Endothelial cell of umbilical vein (primary cell): ENCODE results near the gene YARS1. TPM values are rescaled to one million over a fixed set of nuclear protein-coding genes. Genes with fewer than 3 reads are reported as not detected.

Experiments used
- BruUV-seq: library from RNA; stranded (reverse); fragments of 400-500 nt; replicated peaks from 2 replicates; lab custom pipeline; 2021; lab: Mats Ljungman, UMichigan
- CTCF ChIA-PET: fragments of 300-600, 350-600 bp; sonication (Branson Sonifier 250); formaldehyde crosslinking; loops from one replicate; lab custom pipeline; 2021; ENCODE audit warnings: antibody characterized with exemption, inconsistent platforms; lab: Charles Lee
- POLR2A ChIA-PET: fragments of 300-600, 350-600 bp; sonication (Branson Sonifier 250); formaldehyde crosslinking; loops from one replicate; lab custom pipeline; 2021; ENCODE audit warnings: antibody characterized with exemption, inconsistent platforms; lab: Charles Lee
- DNase-seq: peaks from one replicate; pipeline ENCODE4 v3.0.0-alpha.2; 2011; ENCODE audit warnings: low read depth, low spot score
- FAIRE-seq: peaks from 2 replicates; lab custom pipeline; 2011; peaks lifted over from hg19 to GRCh38; lab: Jason Lieb, UNC
- H2AFZ ChIP-seq: 2 replicates; pipeline ENCODE4 v1.6.0; 2012; ENCODE audit warnings: low read depth, low read length, control low read depth, inconsistent platforms
- H3K27ac ChIP-seq: 2 replicates; pipeline ENCODE4 v1.5.1; 2011; ENCODE audit warnings: low read depth, mild to moderate bottlenecking, control low read depth, low read length, moderate library complexity; ENCODE audit not compliant: insufficient read depth
- H3K27me3 ChIP-seq, 2 experiments: 2 replicates each; pipeline versions ENCODE4 v1.6.0 to v1.6.1; 2011; ENCODE audit warnings: low read length in 2 of 2, mixed read lengths in 1 of 2; ENCODE audit not compliant: control insufficient read depth in 2 of 2, insufficient read depth in 2 of 2
- H3K36me3 ChIP-seq, 2 experiments: 2 replicates in 1 of 2; 3 replicates in 1 of 2; pipeline ENCODE4 v1.5.1; 2011; ENCODE audit warnings: low read length in 2 of 2, mild to moderate bottlenecking in 1 of 2, moderate library complexity in 1 of 2; ENCODE audit not compliant: control insufficient read depth in 2 of 2, insufficient read depth in 2 of 2; ENCODE audit errors: extremely low read depth in 1 of 2
- H3K4me1 ChIP-seq: 3 replicates; pipeline ENCODE4 v1.5.1; 2011; ENCODE audit warnings: mild to moderate bottlenecking, low read length; ENCODE audit not compliant: control insufficient read depth, insufficient read depth; ENCODE audit errors: extremely low read depth
- H3K4me2 ChIP-seq: 2 replicates; pipeline ENCODE4 v1.6.1; 2011; ENCODE audit warnings: low read length, control low read depth, mixed read lengths; ENCODE audit not compliant: insufficient read depth
- H3K4me3 ChIP-seq, 3 experiments: fragments of 200-600 bp in 1 of 3; sonication (generic), shearing (Covaris generic) in 1 of 3; replicated peaks in 1 of 3; 2 replicates each; pipeline ENCODE4 v1.5.1; 2011 to 2016; ENCODE audit warnings: control low read depth in 3 of 3, low read length in 3 of 3, mild to moderate bottlenecking in 2 of 3, inconsistent platforms in 1 of 3, low read depth in 1 of 3, moderate library complexity in 1 of 3; ENCODE audit not compliant: insufficient read depth in 1 of 3
- H3K79me2 ChIP-seq: 2 replicates; pipeline ENCODE4 v1.6.0; 2012; ENCODE audit warnings: low read length, inconsistent platforms; ENCODE audit not compliant: control insufficient read depth, insufficient read depth
- H3K9ac ChIP-seq: replicated peaks from 2 replicates; pipeline ENCODE3; 2011; ENCODE audit warnings: low read length, control low read depth; ENCODE audit not compliant: insufficient read depth; ENCODE audit errors: extremely low read depth
- H3K9me1 ChIP-seq: replicated peaks from 3 replicates; pipeline ENCODE4 v1.6.0; 2011; ENCODE audit warnings: mild to moderate bottlenecking, low read length; ENCODE audit not compliant: control insufficient read depth, insufficient read depth; ENCODE audit errors: extremely low read depth
- H3K9me3 ChIP-seq: replicated peaks from 2 replicates; pipeline ENCODE4 v1.5.1; 2012; ENCODE audit warnings: low read length, inconsistent platforms; ENCODE audit not compliant: control insufficient read depth, insufficient read depth
- H4K20me1 ChIP-seq: replicated peaks from 2 replicates; pipeline ENCODE3; 2011; ENCODE audit warnings: mild to moderate bottlenecking, low read length; ENCODE audit not compliant: control insufficient read depth, insufficient read depth; ENCODE audit errors: extremely low read depth
- GATA2 ChIP-seq: IDR thresholded peaks from 2 replicates; pipeline ENCODE4 v1.7.0; 2011; ENCODE audit warnings: low read depth, mild to moderate bottlenecking, moderate library complexity, mixed read lengths, low read length; ENCODE audit not compliant: insufficient read length, insufficient read depth
- POLR2A ChIP-seq: IDR thresholded peaks from 2 replicates; pipeline ENCODE4 v1.6.1; 2012; ENCODE audit warnings: low read depth, mild to moderate bottlenecking, control low read depth, low read length
- POLR2AphosphoS5 ChIP-seq: IDR thresholded peaks from 2 replicates; pipeline ENCODE4 v1.6.1; 2012; ENCODE audit warnings: low read depth, mild to moderate bottlenecking, control low read depth, low read length, moderate library complexity; ENCODE audit not compliant: insufficient read depth
- dilution Hi-C: fragments of 300-500 bp; cut with MboI; formaldehyde crosslinking; loops from one replicate; pipeline ENCODE4 v1.15.0; 2019; ENCODE audit warnings: low sequenced_read_pairs; ENCODE audit not compliant: extremely low pct_ligation_motif_present
- intact Hi-C: fragments of 100-400 bp; cut with micrococcal nuclease; formaldehyde crosslinking; loops from one replicate; pipeline ENCODE4 v1.10.0; 2022
- polyA plus RNA-seq, 4 experiments: library from polyadenylated mRNA; depleted of rRNA in 3 of 4; stranded (reverse) in 3 of 4; unstranded in 1 of 4; fragments of >200 nt; gene quantifications; 2 replicates each; pipeline versions ENCODE4 v1.2.1 to v1.2.3, GENCODE V29; 2011 to 2012; ENCODE audit warnings: missing spikeins in 1 of 4
- total RNA-seq: library from RNA; stranded (reverse); gene quantifications from 2 replicates; pipeline ENCODE4 v1.2.3, GENCODE V29; 2021

YARS1 gene
- total and polyA plus RNA-seq, 2 donors (not counting 3 experiments of a cell fraction or from before 2014, with no cell fraction given): 38.2 to 144 TPM

- no peak for FAIRE-seq
- H3K4me1 ChIP-seq: peaks cover 19% of the 10 kb centered on the region
- dilution Hi-C loops: no loop called here
- no peak for DNase-seq
- no peak overlapping the region for H3K4me2 ChIP-seq
- no TSS peak for BruUV-seq
- POLR2A ChIA-PET: no interaction called here
- no peak overlapping the region for H3K9ac ChIP-seq
- intact Hi-C loops: loop anchor here (2.0 kb wide), 1 partner anchor 32 kb away; no protein-coding TSS in a partner anchor
- H3K9me3 ChIP-seq: no peaks in the 10 kb centered on the region
- no peak overlapping the region for H3K4me3 ChIP-seq
- TF ChIP-seq POLR2A (no peak), GATA2 (no peak)
- H3K36me3 ChIP-seq: peaks cover 6 to 25% of the 10 kb centered on the region in 2 experiments
- H3K27ac ChIP-seq: no peak overlapping the region
- H3K79me2 ChIP-seq: no peaks in the 10 kb centered on the region
- no peaks in the 10 kb centered on the region for H4K20me1 ChIP-seq
- no peak overlapping the region for H2AFZ ChIP-seq
- CTCF ChIA-PET: interaction anchor here (1.0 to 12.2 kb wide), 14 partner anchors 8 to 254 kb away, joined by 3 to 392 read pairs (median 6); no protein-coding TSS in a partner anchor
- H3K9me1 ChIP-seq: no peaks in the 10 kb centered on the region
- no peaks in the 10 kb centered on the region for H3K27me3 ChIP-seq
Observed at GRCh38 chr1:32774464-32774808, 42.7 kb downstream of the YARS1 start.

DNA sequence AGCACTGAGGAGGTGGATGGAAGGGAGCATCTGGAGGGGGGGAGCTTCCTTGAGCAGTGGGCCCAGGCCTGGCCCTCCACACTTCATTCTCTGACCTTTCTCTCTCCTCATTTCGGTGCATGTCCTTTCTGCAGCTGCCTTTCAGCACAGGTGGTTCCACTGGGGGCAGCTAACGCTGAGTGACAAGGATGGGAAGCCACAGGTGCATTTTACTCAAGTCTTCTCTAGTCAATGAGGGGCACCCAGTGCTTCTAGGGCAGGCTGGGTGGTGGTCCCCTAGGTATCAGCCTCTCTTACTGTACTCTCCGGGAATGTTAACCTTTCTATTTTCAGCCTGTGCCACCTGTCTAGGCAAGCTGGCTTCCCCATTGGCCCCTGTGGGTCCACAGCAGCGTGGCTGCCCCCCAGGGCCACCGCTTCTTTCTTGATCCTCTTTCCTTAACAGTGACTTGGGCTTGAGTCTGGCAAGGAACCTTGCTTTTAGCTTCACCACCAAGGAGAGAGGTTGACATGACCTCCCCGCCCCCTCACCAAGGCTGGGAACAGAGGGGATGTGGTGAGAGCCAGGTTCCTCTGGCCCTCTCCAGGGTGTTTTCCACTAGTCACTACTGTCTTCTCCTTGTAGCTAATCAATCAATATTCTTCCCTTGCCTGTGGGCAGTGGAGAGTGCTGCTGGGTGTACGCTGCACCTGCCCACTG is 43.2 kb downstream of the YARS1 start:
- POLR2A ChIA-PET: interaction anchor here (1.2 kb wide), 1 partner anchor 31 kb away, joined by 3 read pairs; no protein-coding TSS in a partner anchor
- dilution Hi-C loops: no loop called here
- FAIRE-seq: no peak

More for the DNA sequence above, 43.2 kb downstream of the YARS1 start:
- Histone ChIP-seq H3K79me2 (no peaks in the 10 kb centered on the region), H2AFZ (no peak overlapping the region), H3K9ac (no peak overlapping the region), H3K36me3 (peaks cover under 1 to 19% of the 10 kb centered on the region in 2 experiments), H3K9me1 (no peaks in the 10 kb centered on the region), H4K20me1 (no peaks in the 10 kb centered on the region), H3K4me2 (no peak overlapping the region), H3K9me3 (no peaks in the 10 kb centered on the region), H3K4me3 (no peak overlapping the region), H3K27me3 (no peaks in the 10 kb centered on the region), H3K27ac (no peak overlapping the region), H3K4me1 (peaks cover 21% of the 10 kb centered on the region)
- intact Hi-C loops: loop anchor here (1.0 to 2.0 kb wide), 5 partner anchors 31 to 373 kb away; partner anchors contain the start of genes RBBP4 and ZBTB8OS
- DNase-seq: no peak
- CTCF ChIA-PET: interaction anchor here (0.8 to 12.2 kb wide), 28 partner anchors 8 to 373 kb away, joined by 3 to 392 read pairs (median 6); no protein-coding TSS in a partner anchor
- TF ChIP-seq GATA2 (no peak), POLR2AphosphoS5 (peak; percentile 41)
- BruUV-seq: no TSS peak
